Breast epithelium (tissue), 3 donors: ENCODE measurements around the gene GALNT16.

ENCODE experiments used
- POLR2A ChIP-seq: fragments of 450-650 bp; IDR thresholded peaks from one replicate; pipeline ENCODE4 v1.6.1; 2016; ENCODE audit warnings: antibody characterized with exemption, mild to moderate bottlenecking, moderate library complexity
- POLR2AphosphoS5 ChIP-seq, 3 donors: sonication (generic); formaldehyde crosslinking; IDR thresholded peaks; one replicate each; pipeline ENCODE4 v1.6.1; 2017; ENCODE audit warnings: antibody characterized with exemption in 3 of 3

DNA sequence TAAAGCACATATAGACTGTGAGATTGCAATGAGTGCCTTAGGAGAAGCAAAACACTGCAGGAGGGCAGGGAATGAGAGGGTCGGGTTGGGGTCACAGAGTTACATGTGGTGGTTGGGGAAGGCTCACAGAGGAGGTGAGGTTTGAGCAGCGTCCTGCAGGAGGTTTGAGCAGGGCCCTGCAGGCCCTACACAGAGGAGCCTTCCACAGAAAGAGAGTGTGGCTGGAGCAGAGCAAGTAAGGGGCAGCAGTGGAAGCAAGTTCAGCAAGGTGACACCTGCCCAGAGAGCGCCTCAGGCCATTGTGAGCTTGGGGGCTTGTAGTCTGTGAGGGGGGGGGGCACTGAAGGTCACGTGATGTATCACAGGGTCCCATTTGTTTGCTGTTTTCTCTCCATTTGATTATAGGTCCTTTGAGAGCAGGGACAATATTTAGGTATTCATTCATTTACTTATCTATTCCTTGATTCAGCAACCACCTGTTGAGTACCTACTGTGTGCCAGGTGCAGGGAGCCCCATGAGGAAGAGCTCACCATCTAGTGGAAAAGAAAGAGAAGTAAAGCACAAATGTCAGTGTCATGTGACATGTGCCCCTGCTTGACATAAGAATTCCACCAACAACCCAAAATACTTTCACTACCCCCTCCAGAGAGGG, 56.6 kb downstream of the GALNT16 start:
- no peak for TF ChIP-seq POLR2A
- TF ChIP-seq POLR2AphosphoS5 (IDR thresholded peaks at IDR 0.05), result no peak
